Glutamatergic neuron (in vitro differentiated cells): ENCODE data around the gene STAG1. TPM values are rescaled to one million over a fixed set of nuclear protein-coding genes. Genes with fewer than 3 reads are reported as not detected.
"Not testable (repeated sequence)": the region's sequence is repeated elsewhere in the genome, so short reads cannot be mapped to it uniquely, and the experiment has no call there.

Experiments
- DNase-seq: peaks from one replicate; pipeline ENCODE4 v3.0.0; 2022
- H3K27ac Mint-ChIP-seq: one replicate; pipeline ENCODE4 v1.8.0; 2020; ENCODE audit warnings: mild to moderate bottlenecking, mixed read lengths, inconsistent platforms; ENCODE audit not compliant: unreplicated experiment
- H3K27me3 Mint-ChIP-seq: one replicate; pipeline ENCODE4 v1.8.0; 2020; ENCODE audit warnings: mild to moderate bottlenecking, moderate library complexity, mixed read lengths, inconsistent platforms; ENCODE audit not compliant: unreplicated experiment
- H3K36me3 Mint-ChIP-seq: one replicate; pipeline ENCODE4 v1.8.0; 2020; ENCODE audit warnings: mild to moderate bottlenecking, mixed read lengths, inconsistent platforms; ENCODE audit not compliant: unreplicated experiment
- H3K4me1 Mint-ChIP-seq: one replicate; pipeline ENCODE4 v1.8.0; 2020; ENCODE audit warnings: mild to moderate bottlenecking, low read depth, mixed read lengths, inconsistent platforms; ENCODE audit not compliant: unreplicated experiment
- H3K4me3 Mint-ChIP-seq: one replicate; pipeline ENCODE4 v1.8.0; 2020; ENCODE audit warnings: mild to moderate bottlenecking, mixed read lengths, inconsistent platforms; ENCODE audit not compliant: unreplicated experiment
- H3K9me3 Mint-ChIP-seq: one replicate; pipeline ENCODE4 v1.8.0; 2020; ENCODE audit warnings: mild to moderate bottlenecking, moderate library complexity, mixed read lengths, inconsistent platforms; ENCODE audit not compliant: unreplicated experiment
- CTCF ChIP-seq: fragments of 200-600 bp; sonication (generic); IDR thresholded peaks from one replicate; pipeline ENCODE4 v1.5.0; 2021; ENCODE audit not compliant: partially characterized antibody, unreplicated experiment
- total RNA-seq: library from RNA; stranded (reverse); fragmentation: NEBNext Ultra II Directional; extraction: Animal tissue kit (Norgen Biotek cat#: 25700); gene quantifications from one replicate; pipeline ENCODE4 v1.2.1, GENCODE V29; 2021; ENCODE audit not compliant: unreplicated experiment

The STAG1 gene
- total RNA-seq, 1 donor from 2014 or later: 22.8 TPM

- H3K9me3 Mint-ChIP-seq: no peaks in the 10 kb centered on the region
- H3K4me3 Mint-ChIP-seq: no peak overlapping the region
- no peak for TF ChIP-seq CTCF
- H3K36me3 Mint-ChIP-seq: no peaks in the 10 kb centered on the region
- DNase-seq: no peak
- no peak overlapping the region for H3K27ac Mint-ChIP-seq
- H3K4me1 Mint-ChIP-seq: no peaks in the 10 kb centered on the region
- no peaks in the 10 kb centered on the region for H3K27me3 Mint-ChIP-seq
Measured at GRCh38 chr3:136381051-136381450, 371.1 kb downstream of the STAG1 start.

GRCh38 chr3:136380530-136380929 lies 371.6 kb downstream of the STAG1 start:
- DNase-seq: no peak
- Mint-ChIP-seq H3K36me3 (no peaks in the 10 kb centered on the region), H3K4me1 (no peaks in the 10 kb centered on the region), H3K9me3 (no peaks in the 10 kb centered on the region), H3K4me3 (no peak overlapping the region), H3K27me3 (no peaks in the 10 kb centered on the region), H3K27ac (no peak overlapping the region)
- no peak for TF ChIP-seq CTCF

- no peak overlapping the region for H3K27ac Mint-ChIP-seq
- TF ChIP-seq CTCF: no peak
Measured at GRCh38 chr3:136378011-136378410, 374.2 kb downstream of the STAG1 start.

GRCh38 chr3:136377508-136377907 lies 374.7 kb downstream of the STAG1 start:
- Mint-ChIP-seq H3K9me3 (no peaks in the 10 kb centered on the region), H3K27me3 (peaks cover 1% of the 10 kb centered on the region), H3K4me1 (no peaks in the 10 kb centered on the region), H3K4me3 (no peak overlapping the region), H3K27ac (no peak overlapping the region), H3K36me3 (no peaks in the 10 kb centered on the region)
- no peak for DNase-seq
- TF ChIP-seq CTCF: no peak

More at GRCh38 chr3:136378011-136378410, 374.2 kb downstream of the STAG1 start:
- H3K4me1 Mint-ChIP-seq: no peaks in the 10 kb centered on the region
- H3K4me3 Mint-ChIP-seq: no peak overlapping the region
- no peak for DNase-seq
- H3K9me3 Mint-ChIP-seq: no peaks in the 10 kb centered on the region
- H3K27me3 Mint-ChIP-seq: peaks cover 1% of the 10 kb centered on the region
- H3K36me3 Mint-ChIP-seq: no peaks in the 10 kb centered on the region

- not testable (repeated sequence) for H3K4me3 Mint-ChIP-seq, H3K27ac Mint-ChIP-seq, H3K9me3 Mint-ChIP-seq, H3K36me3 Mint-ChIP-seq, DNase-seq, H3K27me3 Mint-ChIP-seq, H3K4me1 Mint-ChIP-seq
Measured at GRCh38 chr3:136375800-136376199, 376.4 kb downstream of the STAG1 start.

GRCh38 chr3:136366289-136366688 lies 385.9 kb downstream of the STAG1 start:
- Mint-ChIP-seq H3K4me3 (no peak overlapping the region), H3K27me3 (no peaks in the 10 kb centered on the region), H3K36me3 (no peaks in the 10 kb centered on the region), H3K4me1 (no peaks in the 10 kb centered on the region), H3K9me3 (no peaks in the 10 kb centered on the region), H3K27ac (no peak overlapping the region)
- no peak for DNase-seq
- TF ChIP-seq CTCF: no peak
